WTC11 (cell line): ENCODE data around the gene PRDM1.

Source experiments
- AFF4 ChIP-seq: sonication (generic); formaldehyde crosslinking; IDR thresholded peaks from 2 replicates; pipeline ENCODE4 v1.8.1; 2023; ENCODE audit warnings: mild to moderate bottlenecking, missing genetic modification reagents, borderline replicate concordance
- AR ChIP-seq: fragments of 250-450 bp; sonication (Bioruptor Pico); IDR thresholded peaks from 2 replicates; pipeline ENCODE4 v1.9.0; 2021; ENCODE audit warnings: mild to moderate bottlenecking
- CREB1 ChIP-seq: sonication (generic); formaldehyde crosslinking; IDR thresholded peaks from 2 replicates; pipeline ENCODE4 v1.8.0; 2023; ENCODE audit warnings: mild to moderate bottlenecking, missing genetic modification reagents
- CTCF ChIP-seq: fragments of 200-600 bp; IDR thresholded peaks from 2 replicates; pipeline ENCODE4 v1.8.0; 2022; ENCODE audit warnings: antibody characterized with exemption
- ETV6 ChIP-seq: sonication (generic); formaldehyde crosslinking; IDR thresholded peaks from 2 replicates; pipeline ENCODE4 v1.8.1; 2022; ENCODE audit warnings: mild to moderate bottlenecking, missing genetic modification reagents
- FOXP1 ChIP-seq: sonication (generic); formaldehyde crosslinking; IDR thresholded peaks from 2 replicates; pipeline ENCODE4 v1.8.0; 2022; ENCODE audit warnings: missing genetic modification reagents, mild to moderate bottlenecking, moderate library complexity, borderline replicate concordance
- JUN ChIP-seq: sonication (generic); formaldehyde crosslinking; IDR thresholded peaks from 2 replicates; pipeline ENCODE4 v1.8.0; 2023; ENCODE audit warnings: mild to moderate bottlenecking, missing genetic modification reagents
- USF2 ChIP-seq: sonication (generic); formaldehyde crosslinking; IDR thresholded peaks from 2 replicates; pipeline ENCODE4 v1.8.1; 2023; ENCODE audit warnings: mild to moderate bottlenecking, missing genetic modification reagents, moderate library complexity

- TF ChIP-seq USF2 (CRISPR knock-in tag) (no peak), AFF4 (CRISPR knock-in tag) (no peak), FOXP1 (CRISPR knock-in tag) (no peak), ETV6 (CRISPR knock-in tag) (no peak), CTCF (no peak), CREB1 (no peak), AR (CRISPR knock-in tag) (no peak), JUN (no peak)
These were observed 57.5 kb downstream of the PRDM1 start for GRCh38 chr6:106143665-106144064.
